Upper lobe of left lung (tissue), 6 donors: ENCODE data around the gene TXNIP. TPM values are rescaled to one million over a fixed set of nuclear protein-coding genes. Genes with fewer than 3 reads are reported as not detected.

ENCODE experiments used
- ATAC-seq, 2 donors: fragments of 200-7000 bp; cut with Tn5 transposase; one replicate each; pipeline ENCODE4 v1.9.1; 2022; ENCODE audit warnings: mild to moderate bottlenecking in 2 of 2, moderate library complexity in 2 of 2; ENCODE audit not compliant: low FRiP score in 2 of 2
- DNase-seq, 2 donors: peaks; one replicate each; pipeline ENCODE4 v3.0.0-alpha.2; 2019 to 2020
- H3K27ac ChIP-seq, 4 donors: fragments of 200-600 bp; sonication (generic); one replicate each; pipeline ENCODE4 v1.5.1; 2016 to 2019
- H3K27me3 ChIP-seq, 4 donors: fragments of 200-600 bp; sonication (generic); one replicate each; pipeline ENCODE4 v1.5.1; 2017 to 2019
- H3K36me3 ChIP-seq, 4 donors: fragments of 200-600 bp; sonication (generic); one replicate each; pipeline ENCODE4 v1.5.1; 2016 to 2019
- H3K4me1 ChIP-seq, 4 donors: fragments of 200-600 bp; sonication (generic); one replicate each; pipeline ENCODE4 v1.5.1; 2018 to 2019
- H3K4me3 ChIP-seq, 4 donors: fragments of 200-600 bp; sonication (generic); one replicate each; pipeline ENCODE4 v1.5.1; 2017 to 2019; ENCODE audit warnings: mild to moderate bottlenecking in 2 of 4, moderate library complexity in 1 of 4
- H3K9me3 ChIP-seq, 4 donors: fragments of 200-600 bp; sonication (generic); one replicate each; pipeline ENCODE4 v1.5.1; 2018 to 2019
- EP300 ChIP-seq, 4 donors: sonication (generic); formaldehyde crosslinking; IDR thresholded peaks; one replicate each; pipeline ENCODE4 v1.5.1; 2017; ENCODE audit warnings: antibody characterized with exemption in 4 of 4, control low read depth in 2 of 4
- POLR2A ChIP-seq, 4 donors: fragments of 450-650 bp; IDR thresholded peaks; one replicate each; pipeline ENCODE4 v1.5.1; 2016 to 2017; ENCODE audit warnings: antibody characterized with exemption in 4 of 4, mild to moderate bottlenecking in 2 of 4
- POLR2AphosphoS5 ChIP-seq, 2 donors: sonication (generic); formaldehyde crosslinking; IDR thresholded peaks; one replicate each; pipeline ENCODE4 v1.5.1; 2017; ENCODE audit warnings: antibody characterized with exemption in 2 of 2
- WGBS, 2 donors: methylation state at CpG; one replicate each; pipeline ENCODE4 v1.1.5; 2017 to 2018; 5-methylcytosine and 5-hydroxymethylcytosine counted together
- total RNA-seq, 6 donors: library from RNA; depleted of rRNA in 4 of 6; stranded (reverse); fragments of >200 nt in 4 of 6; gene quantifications; one replicate each; pipeline versions ENCODE4 v1.1.0 to v1.2.1, GENCODE V29; 2016 to 2021
- TF ChIP-seq, protein P1 (sequence below), 6 experiments: fragments of 450-650 bp in 4 of 6; fragments of 200-600 bp in 2 of 6; sonication (generic) in 2 of 6; IDR thresholded peaks; one replicate each; pipeline ENCODE4 v1.5.1; 2016 to 2019; ENCODE audit warnings: antibody characterized with exemption in 6 of 6
- donor health status: DM: no; HTN: no; CAD: no; lungs with moderate emphysema.
- donor health status: DM: no; HTN: yes; CAD: no; lungs with severe emphysema.

TXNIP gene, protein sequence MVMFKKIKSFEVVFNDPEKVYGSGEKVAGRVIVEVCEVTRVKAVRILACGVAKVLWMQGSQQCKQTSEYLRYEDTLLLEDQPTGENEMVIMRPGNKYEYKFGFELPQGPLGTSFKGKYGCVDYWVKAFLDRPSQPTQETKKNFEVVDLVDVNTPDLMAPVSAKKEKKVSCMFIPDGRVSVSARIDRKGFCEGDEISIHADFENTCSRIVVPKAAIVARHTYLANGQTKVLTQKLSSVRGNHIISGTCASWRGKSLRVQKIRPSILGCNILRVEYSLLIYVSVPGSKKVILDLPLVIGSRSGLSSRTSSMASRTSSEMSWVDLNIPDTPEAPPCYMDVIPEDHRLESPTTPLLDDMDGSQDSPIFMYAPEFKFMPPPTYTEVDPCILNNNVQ
- total RNA-seq = 1,000 to 10,000 TPM in 3 of 6 donors, 100 to 1,000 TPM in 3; 703 to 1,481 (median 910) TPM

DNA sequence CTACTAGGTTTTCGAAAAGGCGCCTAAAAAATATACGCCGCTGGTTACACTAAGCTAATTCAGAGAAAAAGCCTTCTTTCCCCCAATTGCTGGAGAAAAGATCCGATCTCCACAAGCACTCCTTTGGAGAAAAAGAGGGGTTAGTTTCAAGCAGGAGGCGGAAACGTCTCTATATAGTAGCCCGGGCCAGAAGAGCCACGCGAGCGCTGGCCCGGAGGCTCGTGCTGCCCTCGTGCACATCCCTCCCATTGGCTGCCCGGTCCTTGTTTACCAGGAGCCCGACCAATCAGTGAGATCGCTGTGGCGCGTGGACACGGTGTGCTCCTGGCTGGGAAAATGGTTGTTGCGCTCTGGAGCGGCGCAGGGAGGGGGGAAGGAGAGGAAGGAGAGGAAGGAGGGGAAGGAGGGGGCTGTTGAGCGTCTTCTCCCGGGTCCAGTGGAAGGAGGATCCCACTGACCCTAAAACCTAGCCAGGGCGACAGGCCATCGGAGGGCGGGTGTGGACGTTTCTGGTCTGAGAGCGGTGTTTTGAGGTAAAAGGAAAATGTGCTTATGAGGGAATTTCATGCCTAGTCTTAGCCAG lies at the start of gene TXNIP:
TSS of gene TXNIP (minus strand) at position 147 of the 583 bp plus-strand sequence. CDS start 313 bp downstream, outside the sequence.
- Histone ChIP-seq H3K27ac (peak within 1 kb of the TSS; percentile 93 to 96 (median 96)), H3K36me3 (peaks cover 26 to 43% (median 32%) of the 10 kb centered on the region in 4 donors), H3K9me3 (no peaks in the 10 kb centered on the region), H3K27me3 (no peaks in the 10 kb centered on the region), H3K4me1 (peaks cover 38 to 48% (median 40%) of the 10 kb centered on the region in 4 donors), H3K4me3 (peak within 1 kb of the TSS; percentile 70 to 89 (median 77))
- WGBS, 2 donors = 0% methylated on average over 24 to 30 of the region's 30 CpGs
- ATAC-seq (peak; percentile 95 to 98), DNase-seq (peak; percentile 96 to 100)
- peak; percentile 61 to 98 (median 95) for TF ChIP-seq POLR2A (IDR thresholded peaks at IDR 0.05)
- TF ChIP-seq, protein P1, sequence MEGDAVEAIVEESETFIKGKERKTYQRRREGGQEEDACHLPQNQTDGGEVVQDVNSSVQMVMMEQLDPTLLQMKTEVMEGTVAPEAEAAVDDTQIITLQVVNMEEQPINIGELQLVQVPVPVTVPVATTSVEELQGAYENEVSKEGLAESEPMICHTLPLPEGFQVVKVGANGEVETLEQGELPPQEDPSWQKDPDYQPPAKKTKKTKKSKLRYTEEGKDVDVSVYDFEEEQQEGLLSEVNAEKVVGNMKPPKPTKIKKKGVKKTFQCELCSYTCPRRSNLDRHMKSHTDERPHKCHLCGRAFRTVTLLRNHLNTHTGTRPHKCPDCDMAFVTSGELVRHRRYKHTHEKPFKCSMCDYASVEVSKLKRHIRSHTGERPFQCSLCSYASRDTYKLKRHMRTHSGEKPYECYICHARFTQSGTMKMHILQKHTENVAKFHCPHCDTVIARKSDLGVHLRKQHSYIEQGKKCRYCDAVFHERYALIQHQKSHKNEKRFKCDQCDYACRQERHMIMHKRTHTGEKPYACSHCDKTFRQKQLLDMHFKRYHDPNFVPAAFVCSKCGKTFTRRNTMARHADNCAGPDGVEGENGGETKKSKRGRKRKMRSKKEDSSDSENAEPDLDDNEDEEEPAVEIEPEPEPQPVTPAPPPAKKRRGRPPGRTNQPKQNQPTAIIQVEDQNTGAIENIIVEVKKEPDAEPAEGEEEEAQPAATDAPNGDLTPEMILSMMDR (IDR thresholded peaks at IDR 0.05) = no peak
- peak in 2 of 4 donors; percentile 85 to 97 for TF ChIP-seq EP300 (IDR thresholded peaks at IDR 0.05)
- TF ChIP-seq POLR2AphosphoS5 (IDR thresholded peaks at IDR 0.05) = peak; percentile 98 to 100

DNA sequence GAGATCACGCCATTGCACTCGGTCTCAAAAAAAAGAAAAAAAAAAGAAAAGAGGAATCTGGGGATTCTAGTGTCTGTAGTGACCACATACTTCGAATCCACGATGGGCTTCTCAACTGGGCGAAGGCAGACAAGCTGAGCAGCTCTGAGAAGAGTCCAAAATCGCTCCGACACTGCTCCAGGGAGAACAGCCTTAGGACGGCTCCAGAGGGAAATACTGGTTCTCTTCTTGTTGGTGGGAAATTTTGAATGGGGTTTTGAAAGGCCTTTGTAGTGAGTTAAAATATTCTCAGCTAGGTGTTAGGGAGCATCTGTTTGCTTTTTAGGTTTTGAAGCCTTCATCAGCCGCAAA lies 43.4 kb upstream of the TXNIP start:
- Histone ChIP-seq H3K4me3 (peak overlapping the region in 3 of 4 donors; percentile 53 to 72 (median 67)), H3K36me3 (no peaks in the 10 kb centered on the region), H3K27ac (peak overlapping the region in 3 of 4 donors; percentile 86 to 91 (median 91)), H3K4me1 (peaks cover 10 to 26% (median 15%) of the 10 kb centered on the region in 4 donors), H3K9me3 (no peaks in the 10 kb centered on the region), H3K27me3 (no peaks in the 10 kb centered on the region)
- DNase-seq (no peak), ATAC-seq (no peak)
- WGBS, 2 donors = 70 to 81% methylated on average over 9 of the region's 9 CpGs
- TF ChIP-seq, protein P1 (IDR thresholded peaks at IDR 0.05) = no peak
- no peak for TF ChIP-seq POLR2A (IDR thresholded peaks at IDR 0.05)
- no peak for TF ChIP-seq EP300 (IDR thresholded peaks at IDR 0.05)

DNA sequence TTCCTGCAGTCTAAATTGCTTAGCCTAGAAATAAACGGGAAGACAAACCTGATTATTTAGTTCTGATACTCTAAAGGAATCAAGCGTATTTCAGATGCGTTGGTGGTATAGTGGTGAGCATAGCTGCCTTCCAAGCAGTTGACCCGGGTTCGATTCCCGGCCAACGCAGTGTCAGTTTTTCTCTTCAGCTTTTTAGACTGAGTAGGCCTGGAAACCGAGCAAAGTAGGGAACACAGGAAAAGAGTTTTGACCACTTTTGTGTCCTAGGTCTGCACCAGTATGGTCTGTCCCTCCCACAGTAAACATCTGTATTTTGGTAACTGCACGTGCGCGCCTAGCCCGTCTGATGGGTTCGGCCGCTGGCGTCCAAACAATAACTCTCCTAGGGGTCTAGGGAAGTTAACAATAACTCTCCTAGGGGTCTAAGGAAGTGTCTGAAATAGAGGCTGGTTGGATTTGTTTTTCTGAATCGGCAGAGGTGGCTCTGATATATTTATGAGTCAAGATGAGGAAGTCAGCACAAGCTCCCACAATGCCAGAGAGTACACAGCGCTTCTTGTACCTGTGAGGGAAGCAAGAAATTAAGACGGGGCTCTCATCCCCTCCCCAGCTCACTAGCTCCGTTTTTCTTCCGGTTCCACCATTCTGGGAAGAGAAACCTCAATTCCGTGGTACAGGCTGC lies 40.7 kb upstream of the TXNIP start:
- peak overlapping the region; percentile 86 to 91 (median 90) for H3K27ac ChIP-seq
- H3K4me1 ChIP-seq = peaks cover 10 to 26% (median 15%) of the 10 kb centered on the region in 4 donors
- peak overlapping the region; percentile 53 to 74 (median 70) for H3K4me3 ChIP-seq
- ATAC-seq = peak; percentile 80 to 87
- no peaks in the 10 kb centered on the region for H3K9me3 ChIP-seq
- DNase-seq = peak; percentile 33 to 60
- WGBS, 2 donors = 1% methylated on average over 21 of the region's 21 CpGs
- TF ChIP-seq POLR2AphosphoS5 (IDR thresholded peaks at IDR 0.05) = peak in 1 of 2 donors; percentile 57
- peak in 1 of 4 donors; percentile 24 for TF ChIP-seq POLR2A (IDR thresholded peaks at IDR 0.05)
- TF ChIP-seq, protein P1 (IDR thresholded peaks at IDR 0.05) = no peak
- no peak for TF ChIP-seq EP300 (IDR thresholded peaks at IDR 0.05)
- no peaks in the 10 kb centered on the region for H3K36me3 ChIP-seq
- H3K27me3 ChIP-seq = no peaks in the 10 kb centered on the region

DNA sequence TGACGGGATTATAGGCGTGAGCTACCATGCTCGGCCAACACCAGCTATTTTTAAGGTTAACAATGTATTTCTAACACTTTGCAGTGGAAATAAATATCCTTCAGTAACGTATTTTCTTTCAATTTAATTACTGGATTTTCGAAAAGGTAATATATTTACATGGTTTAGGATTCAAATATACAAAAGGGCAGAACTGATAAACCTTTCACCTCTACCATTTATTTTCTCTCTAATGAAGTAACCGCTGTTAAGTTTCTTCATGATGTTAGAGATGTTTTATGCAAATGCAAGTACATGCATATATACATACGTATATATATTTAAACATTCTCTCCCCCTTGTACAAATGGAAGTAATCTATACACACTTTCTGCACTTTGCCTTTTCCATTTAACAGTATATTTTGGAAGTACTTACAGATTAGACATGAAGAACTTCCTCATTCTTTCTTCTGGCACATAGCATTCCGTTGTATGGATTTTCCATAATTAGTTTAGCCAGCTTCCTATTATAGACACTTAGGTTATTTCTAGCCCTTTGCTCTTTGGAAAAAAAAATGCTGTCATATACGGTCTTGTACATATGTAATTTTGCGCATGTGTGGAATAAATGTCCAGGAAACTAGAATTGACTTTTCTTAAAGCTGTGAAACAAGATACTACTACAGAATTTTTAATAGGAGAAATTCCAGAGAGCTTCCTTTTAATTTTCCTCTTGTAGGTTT lies 40.0 kb upstream of the TXNIP start:
- peaks cover 10 to 26% (median 15%) of the 10 kb centered on the region in 4 donors for H3K4me1 ChIP-seq
- DNase-seq (no peak), ATAC-seq (no peak)
- TF ChIP-seq POLR2AphosphoS5 (IDR thresholded peaks at IDR 0.05) (no peak), EP300 (IDR thresholded peaks at IDR 0.05) (no peak), POLR2A (IDR thresholded peaks at IDR 0.05) (no peak)
- TF ChIP-seq, protein P1 (IDR thresholded peaks at IDR 0.05) = no peak
- H3K36me3 ChIP-seq = no peaks in the 10 kb centered on the region
- H3K4me3 ChIP-seq = peak overlapping the region in 3 of 4 donors; percentile 53 to 72 (median 67)
- H3K9me3 ChIP-seq = no peaks in the 10 kb centered on the region
- peak overlapping the region; percentile 78 to 91 (median 88) for H3K27ac ChIP-seq
- WGBS, 2 donors = 7 to 8% methylated on average over 10 of the region's 10 CpGs
- no peaks in the 10 kb centered on the region for H3K27me3 ChIP-seq
